ENCODE measurements around the gene PTPN4. TPM values are rescaled to one million over a fixed set of nuclear protein-coding genes. Genes with fewer than 3 reads are reported as not detected.

PTPN4 gene
- total RNA-seq, 2 experiments from 2014 or later = 26.5 to 34.1 TPM

DNA sequence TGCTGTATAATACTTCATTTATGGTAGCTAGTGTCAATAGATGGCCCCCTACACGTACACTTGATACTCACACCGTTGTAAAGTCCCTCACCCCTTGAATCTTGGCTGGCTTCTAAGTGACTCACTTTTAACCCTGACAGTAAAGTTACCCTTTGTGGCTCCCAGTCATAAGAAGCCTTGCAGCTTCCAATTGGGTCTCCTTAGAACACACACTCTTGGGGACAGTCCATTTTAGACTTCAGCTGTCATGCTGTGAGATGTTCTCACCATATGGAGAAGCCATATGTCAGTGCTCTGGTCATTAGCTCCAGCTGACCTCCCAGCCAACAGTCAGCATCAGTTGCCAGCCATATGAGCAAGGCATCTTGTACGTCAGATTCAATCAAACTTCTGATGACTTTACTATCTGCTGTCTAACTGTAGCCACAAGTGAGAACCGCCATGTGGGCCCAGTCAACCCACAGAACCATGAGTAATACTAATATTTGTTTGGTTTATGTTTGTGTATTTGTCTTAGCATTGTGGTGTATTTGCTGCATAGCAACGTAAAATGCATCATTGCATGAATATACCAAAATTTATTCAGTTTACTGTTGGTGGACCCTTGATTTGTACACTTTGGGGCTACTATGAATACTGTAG is 68.3 kb downstream of the PTPN4 start:
- POLR2A ChIA-PET = no interaction called here

DNA sequence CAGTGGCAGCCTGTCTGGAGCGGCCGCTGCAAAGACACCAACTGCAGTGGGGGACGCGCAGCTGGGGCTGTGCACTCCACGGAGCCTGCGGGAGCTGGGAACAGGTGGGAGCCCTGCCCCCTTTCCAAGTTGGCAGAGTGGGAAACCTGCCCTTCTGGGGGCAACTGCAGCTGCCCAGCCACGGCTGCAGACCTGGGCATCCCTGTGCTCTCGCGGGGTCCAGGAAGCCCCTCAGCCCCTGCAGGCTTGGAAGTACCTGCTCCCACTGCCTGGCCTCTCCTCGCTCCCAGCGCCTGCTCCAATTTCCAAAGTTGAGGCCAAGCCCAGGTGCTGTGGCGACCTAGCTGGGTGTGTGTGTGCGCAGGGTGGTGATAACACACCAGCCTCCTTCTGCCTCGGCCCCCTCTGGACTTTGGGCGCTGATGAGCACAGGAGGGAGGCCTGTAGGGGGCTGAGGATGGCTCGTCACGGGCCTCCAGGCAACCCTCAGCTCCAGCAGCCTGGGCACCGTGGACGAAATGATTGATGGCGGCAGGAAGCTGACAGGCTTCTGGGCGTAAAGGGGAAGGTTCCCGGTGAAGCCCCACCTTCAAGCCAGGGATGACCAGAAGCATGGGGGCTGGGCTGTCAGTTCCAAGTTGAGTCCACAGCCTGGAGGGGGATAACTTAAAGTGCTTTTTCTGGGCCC is 76.9 kb downstream of the PTPN4 start:
- POLR2A ChIA-PET = interaction anchor here (0.6 kb wide), 1 partner anchor 137 kb away, joined by 4 read pairs; no protein-coding TSS in a partner anchor
- CTCF ChIA-PET = no interaction called here

More for the DNA sequence above, 68.3 kb downstream of the PTPN4 start:
- CTCF ChIA-PET = interaction anchor here (1.2 kb wide), 1 partner anchor 125 kb away, joined by 3 read pairs; no protein-coding TSS in a partner anchor

DNA sequence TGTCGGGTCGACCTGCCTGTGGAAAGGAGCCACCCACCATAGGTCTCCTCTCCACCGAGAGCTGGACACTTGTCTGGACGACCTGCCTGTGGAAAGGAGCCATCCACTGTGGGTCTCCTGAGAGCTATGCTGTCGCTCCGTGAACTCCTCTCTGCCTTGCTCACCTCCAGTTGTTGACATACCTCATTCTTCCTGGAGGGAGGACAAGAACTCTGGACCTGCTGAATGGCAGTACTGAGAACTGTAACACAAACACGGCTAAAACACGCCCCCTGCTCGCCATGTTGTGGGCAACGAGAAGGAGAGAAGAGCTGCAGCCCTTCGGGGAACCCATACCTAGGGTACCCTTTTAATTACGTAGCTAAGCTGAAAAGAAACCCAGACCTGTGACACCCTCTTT is 77.6 kb downstream of the PTPN4 start:
- ChIA-PET POLR2A (interaction anchor here (0.6 kb wide), 1 partner anchor 138 kb away, joined by 4 read pairs; no protein-coding TSS in a partner anchor), CTCF (no interaction called here)

DNA sequence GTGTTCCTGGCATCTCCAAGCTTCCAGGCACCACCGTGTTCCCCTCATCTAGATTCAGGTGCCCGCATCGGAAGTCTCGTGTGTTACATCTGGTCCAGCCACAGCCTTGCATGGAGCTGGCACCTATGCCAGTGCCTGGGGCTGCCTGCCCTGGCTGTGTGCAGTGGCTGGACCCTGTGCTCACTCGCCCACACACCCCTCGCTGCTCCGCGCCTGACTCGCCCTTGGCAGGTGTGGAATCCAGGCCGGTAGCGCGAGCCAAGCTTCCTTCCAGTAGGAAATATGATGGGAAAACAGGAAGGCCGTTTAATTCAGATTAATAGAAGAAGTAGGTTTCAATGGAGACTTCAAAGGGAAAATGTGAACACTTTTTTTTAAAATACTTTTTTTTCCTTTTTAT is 78.0 kb downstream of the PTPN4 start:
- POLR2A ChIA-PET = no interaction called here
- CTCF ChIA-PET = no interaction called here

DNA sequence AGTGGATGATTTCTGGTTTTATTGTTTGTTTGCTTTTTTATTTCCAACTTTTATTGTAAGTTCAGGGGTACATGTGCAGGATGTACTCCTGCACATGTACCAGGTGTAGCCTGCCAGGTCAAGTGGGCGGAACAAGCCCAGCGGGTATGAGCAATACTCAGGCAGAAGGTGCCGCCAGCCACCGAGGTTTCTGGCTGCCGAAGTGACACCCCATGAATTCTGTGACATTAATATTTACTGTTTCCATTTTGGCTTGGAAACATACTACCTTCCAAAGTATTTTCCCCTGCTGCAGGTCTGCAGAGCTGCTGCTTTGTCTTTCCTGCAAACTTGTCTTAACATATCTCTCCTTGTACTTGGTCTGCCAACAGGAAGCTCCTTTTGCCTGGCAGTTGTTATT is 78.5 kb downstream of the PTPN4 start:
- ChIA-PET CTCF (no interaction called here), POLR2A (no interaction called here)

DNA sequence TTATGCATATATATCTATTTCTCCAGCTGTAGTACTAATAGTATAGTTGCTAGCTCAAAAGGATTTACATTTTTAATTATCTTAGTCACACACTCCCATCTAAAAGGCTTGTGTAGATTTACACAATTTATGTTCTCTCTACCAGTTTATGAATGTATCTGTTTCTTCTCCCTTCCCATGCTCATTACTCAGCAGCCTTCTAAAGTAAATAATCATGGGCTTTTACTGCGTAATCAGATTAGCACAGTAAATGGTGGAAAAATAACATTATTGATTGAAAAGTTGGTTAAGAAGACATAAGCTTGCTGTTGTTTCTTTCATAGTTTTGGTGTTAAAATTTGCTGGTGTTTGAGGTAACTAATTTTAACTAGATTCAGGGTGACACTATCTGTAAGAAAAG is 81.8 kb downstream of the PTPN4 start:
- CTCF ChIA-PET = no interaction called here
- POLR2A ChIA-PET = no interaction called here

DNA sequence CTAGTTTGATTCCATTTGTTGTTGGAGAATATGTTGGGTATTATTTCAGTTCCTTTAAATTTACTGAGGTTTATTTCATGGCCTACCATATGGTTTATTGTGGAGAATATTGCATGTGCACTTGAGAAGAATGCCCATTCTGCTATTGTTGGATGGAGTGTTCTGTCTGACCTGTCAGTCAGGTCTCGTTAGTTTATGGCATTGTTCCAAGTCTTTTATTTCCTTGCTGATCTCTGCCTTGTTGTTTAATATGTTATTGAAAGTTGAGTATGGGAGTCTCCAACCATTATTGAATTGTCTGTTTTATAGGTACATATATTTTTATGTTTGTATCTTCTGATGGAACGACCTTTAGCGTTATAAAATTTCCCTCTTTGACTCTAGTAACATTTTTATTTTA is 86.3 kb downstream of the PTPN4 start:
- ChIA-PET POLR2A (no interaction called here), CTCF (no interaction called here)

DNA sequence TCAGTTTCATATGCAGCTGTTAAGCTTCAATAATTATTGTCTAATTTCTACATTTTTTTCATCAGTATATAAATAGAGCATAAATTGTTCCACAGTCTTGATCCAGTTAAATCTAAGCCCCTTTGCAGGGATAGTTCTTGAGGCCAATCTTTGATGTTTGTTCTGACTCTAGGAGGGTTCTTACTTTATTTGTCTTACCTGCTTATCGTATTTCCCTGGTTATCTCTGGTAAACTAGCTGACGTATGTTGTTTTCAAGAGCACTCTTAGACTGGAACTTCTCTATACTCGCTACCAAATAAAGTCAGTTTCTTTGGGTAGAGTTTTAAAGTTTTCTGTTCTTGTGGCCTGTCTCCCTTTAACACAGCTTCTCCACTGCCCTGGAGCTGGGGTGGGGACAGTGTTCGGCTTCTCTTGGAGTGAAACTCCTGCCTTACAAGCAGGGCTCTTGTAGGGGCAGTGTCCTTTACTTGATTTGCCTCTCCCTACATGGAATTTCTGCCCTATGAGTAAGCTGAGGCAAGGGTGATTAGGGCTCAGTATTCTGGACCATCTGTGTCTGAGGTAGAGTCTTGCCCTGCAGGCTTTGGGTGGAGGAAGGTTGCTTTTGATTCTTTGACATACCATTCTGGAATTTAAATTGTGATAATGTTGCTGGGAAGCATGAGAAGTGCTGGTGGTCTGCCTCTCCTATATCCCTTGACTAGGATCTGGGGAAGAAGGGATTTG is 90.3 kb downstream of the PTPN4 start:
- ChIA-PET CTCF (no interaction called here), POLR2A (no interaction called here)

DNA sequence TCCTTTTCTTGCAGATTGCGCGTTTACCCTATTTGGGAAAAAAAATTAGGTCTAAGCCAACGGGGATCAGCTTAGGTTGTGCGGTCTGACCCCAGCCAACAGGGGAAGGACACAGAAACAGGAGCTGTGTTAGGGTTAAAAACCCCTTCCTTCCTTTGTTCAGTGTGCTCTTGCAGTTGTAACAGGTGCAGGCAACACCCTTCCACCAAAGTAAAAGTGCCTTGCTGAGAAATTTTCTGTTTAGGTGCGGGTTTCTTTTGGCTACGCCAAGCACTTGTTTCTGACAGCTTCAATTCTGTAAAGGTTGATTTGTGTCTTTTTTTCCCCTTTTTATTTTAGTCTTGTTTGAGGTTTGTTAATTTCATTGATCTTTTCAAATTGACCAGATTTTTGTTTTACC is 92.5 kb downstream of the PTPN4 start:
- POLR2A ChIA-PET = no interaction called here
- CTCF ChIA-PET = no interaction called here

DNA sequence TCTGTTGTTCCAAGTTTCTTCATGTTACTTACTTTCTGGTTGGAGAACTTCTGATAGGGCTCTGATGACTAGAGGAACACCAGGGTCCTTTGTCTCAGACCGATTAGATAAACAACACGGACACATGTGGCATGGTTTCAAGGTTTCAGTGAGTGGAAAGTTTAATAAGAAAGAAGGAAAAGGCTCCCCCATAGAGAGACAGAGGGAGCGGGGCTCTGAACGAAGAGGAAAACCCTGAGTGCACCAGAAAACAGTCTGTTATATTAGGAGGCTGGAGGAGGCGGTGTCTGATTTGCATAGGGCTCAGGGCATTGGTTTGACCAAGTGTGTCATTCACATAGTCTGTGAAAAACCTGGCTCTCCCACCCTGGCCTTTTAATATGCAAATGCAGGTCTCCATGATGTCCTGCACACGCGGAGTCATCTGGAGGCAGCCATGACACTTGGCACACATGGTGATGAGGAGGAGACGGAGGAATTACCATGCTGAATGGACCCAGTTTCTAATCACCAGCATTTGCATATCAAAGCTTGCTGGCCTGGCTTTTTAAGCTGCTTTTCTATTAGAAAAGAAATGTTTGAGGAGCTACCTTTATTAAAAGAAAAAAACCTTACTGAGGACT is 94.2 kb downstream of the PTPN4 start:
- ChIA-PET POLR2A (no interaction called here), CTCF (no interaction called here)

DNA sequence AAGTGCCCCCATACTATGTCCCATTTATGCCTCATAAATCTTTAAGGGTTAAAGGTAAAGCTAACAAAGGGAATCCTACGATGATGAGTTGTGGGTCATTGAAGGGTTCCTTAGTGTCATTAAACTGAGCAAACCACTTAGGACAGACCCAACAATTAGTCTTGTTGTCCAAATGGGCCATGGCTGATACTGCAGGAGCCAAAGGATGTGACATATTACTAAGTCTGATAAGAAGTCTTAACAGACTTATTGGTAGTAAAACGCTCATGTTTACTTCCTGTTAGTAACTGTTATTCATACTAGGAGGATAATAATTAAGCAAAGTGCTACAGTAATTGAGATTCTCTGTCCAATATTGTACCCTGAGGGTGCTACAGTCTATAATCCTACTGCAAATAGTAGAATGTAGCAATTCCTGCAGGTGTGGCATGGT is 96.8 kb downstream of the PTPN4 start:
- CTCF ChIA-PET = no interaction called here
- POLR2A ChIA-PET = no interaction called here

DNA sequence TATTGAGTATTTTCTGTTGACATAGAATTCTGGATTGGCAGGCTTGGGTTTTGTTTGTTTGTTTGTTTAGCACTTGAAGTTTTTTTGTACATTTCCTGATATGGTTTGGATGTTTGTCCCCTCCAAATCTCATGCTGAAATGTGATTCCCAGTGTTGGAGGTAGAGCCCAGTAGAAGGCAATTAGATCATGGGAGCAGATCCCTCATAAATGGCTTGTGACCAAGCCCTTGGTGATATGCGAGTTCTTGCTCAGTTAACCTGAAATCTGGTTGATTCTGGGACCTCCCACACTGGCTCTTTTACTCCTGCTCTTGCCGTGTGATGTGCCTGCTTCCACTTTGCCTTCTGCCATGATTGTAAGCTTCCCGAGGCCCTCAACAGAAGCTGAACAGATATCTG is 98.0 kb downstream of the PTPN4 start:
- ChIA-PET POLR2A (no interaction called here), CTCF (no interaction called here)

DNA sequence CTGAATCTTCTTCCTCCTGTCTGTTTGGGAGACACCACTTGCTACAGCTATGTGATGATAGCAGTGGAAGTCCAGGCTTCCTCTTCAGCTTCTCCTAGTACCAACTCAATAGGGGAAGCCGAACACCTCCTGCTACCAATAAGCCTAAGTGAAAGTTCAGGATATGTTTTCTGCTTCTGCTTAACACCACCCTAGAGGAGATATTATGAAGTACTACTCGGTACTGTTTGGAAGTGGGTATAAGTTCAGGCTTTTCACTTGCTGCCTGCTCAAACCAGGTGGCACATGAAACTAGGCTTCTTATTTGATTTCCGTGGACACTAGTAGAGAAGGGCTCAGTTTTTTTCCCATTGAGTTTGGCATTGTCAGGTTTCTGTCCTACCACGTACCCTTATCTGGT is 99.8 kb downstream of the PTPN4 start:
- CTCF ChIA-PET = no interaction called here

DNA sequence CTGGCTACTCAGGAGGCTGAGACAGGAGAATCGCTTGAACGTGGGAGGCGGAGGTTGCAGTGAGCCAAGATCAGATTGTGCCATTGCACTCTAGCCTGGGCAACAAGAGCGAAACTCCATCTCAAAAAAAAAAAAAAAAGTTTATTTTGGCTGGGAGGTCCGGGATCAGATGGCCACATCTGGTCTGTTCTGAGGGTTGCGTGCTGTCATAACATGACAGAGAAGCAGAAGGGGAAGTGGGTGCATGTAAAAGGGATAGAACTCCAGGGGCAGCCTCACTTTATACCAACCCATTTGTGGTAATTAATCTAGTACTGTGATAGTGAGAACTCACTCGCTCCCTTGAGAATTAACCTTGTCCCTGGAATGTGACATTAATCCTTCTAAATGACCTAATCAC is 101.2 kb downstream of the PTPN4 start:
- ChIA-PET CTCF (no interaction called here), POLR2A (no interaction called here)

More for the DNA sequence above, 99.8 kb downstream of the PTPN4 start:
- POLR2A ChIA-PET = no interaction called here

DNA sequence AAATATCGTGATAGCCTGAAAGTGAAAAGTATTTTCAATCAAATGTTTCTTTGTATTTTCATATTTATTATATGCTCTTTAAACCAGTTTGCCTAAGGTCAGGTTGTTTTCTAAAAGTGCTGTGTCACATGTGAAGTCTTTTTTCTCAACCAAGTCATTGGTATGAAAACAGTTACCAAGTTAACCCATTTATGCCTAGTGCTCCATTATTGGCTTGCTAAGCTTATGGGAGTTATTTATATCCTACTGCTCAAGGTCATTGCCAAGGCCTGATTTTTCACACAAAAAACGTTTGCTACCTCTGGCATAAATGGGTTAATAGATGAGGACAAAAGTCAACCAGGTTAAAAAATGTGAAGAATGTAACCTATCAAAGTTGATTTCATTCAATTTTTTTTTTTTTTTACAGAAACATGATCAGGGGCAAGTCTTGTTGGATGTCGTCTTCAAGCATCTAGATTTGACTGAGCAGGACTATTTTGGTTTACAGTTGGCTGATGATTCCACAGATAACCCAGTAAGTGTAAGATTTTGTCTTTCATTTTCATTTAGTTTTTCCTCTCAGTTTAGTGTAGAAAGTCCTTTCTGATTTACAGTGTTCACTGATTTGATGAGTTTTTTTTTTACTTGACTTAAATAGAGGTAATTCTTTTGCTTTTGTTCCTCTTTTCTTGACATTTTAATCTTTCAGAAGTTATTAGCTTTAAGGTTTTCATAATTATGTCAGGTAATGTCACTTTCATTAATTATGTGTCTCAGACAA is 102.6 kb downstream of the PTPN4 start:
- CTCF ChIA-PET = interaction anchor here (0.7 kb wide), 1 partner anchor 115 kb away, joined by 3 read pairs; no protein-coding TSS in a partner anchor
- POLR2A ChIA-PET = no interaction called here

DNA sequence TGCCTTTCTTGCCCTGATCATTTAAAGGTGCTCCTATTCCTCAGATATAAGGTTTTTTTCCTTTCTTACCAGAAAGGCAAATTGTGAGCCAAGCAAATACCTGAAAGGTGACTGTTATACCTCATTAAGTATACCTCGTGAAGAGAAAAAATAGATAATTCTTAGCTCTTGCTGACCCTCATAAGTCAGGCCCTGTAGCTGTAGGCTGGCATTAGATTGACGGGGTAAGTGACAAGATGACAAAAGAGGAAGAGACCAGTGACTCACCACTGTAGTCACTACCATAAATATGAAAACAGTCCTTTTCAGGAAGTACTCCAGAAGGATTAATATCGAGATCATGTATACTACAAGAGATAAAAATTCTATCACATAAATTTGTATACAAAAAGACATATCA is 104.6 kb downstream of the PTPN4 start:
- ChIA-PET POLR2A (no interaction called here), CTCF (no interaction called here)

DNA sequence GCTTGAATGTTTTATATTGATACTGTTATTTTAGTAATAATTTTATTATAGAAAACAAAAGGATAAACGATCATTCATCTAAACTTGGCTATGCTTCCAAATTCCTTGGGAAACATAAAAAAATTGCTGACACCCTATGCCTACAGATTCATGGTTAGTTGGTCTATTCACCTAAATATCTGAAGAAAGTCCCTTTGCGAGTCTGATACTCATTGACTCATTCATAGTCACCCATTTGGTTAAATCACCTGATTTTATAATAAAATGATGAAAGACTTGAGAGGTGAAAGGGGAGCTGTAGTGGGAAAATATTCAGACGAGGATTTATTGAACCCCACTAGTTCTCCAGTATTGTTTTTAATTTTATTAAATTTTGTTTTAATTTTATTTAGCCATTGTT is 112.0 kb downstream of the PTPN4 start:
- ChIA-PET CTCF (no interaction called here), POLR2A (no interaction called here)

DNA sequence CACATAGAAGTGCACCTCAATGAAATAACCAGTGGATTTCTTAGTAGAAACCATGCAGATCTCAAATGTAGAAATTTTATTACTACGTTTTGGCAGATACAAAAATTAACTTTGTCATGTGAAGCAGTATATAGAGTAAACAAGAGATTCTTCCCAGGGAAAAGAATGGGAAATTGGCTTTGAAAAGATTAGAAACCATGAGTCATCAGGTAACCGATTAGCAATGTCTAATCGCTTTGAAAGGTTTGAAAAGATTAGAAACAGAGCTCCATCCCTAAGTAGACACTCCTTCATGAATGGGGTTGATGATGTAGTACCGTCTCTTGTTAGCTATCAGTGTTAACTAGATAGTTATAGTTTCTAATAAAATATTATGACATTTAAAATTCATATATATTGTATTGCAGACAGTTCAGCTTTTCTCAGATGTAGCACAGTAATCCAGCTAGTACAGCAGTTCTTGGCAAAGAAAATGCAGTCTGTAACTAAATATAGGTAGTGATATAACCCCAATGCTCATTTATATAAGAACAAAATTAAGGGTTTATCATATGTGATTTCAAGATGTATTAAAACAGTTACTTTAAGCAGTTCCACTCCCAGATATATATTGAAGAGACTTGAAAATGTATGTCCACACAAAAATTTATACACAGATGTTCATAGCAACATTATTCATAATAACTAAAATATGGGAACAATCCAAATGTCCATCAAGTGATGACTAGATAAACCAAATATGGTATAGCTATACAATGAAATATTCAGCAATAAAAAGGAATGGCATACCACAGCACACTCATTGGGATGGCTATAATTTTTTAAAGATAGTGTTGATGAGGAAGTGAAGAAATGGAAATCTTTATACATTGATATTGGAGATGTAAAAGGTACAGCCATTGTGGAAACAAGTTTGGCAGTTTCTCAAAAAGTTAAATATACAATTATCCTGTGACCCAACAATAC is 113.9 kb downstream of the PTPN4 start:
- CTCF ChIA-PET = no interaction called here
- POLR2A ChIA-PET = no interaction called here

DNA sequence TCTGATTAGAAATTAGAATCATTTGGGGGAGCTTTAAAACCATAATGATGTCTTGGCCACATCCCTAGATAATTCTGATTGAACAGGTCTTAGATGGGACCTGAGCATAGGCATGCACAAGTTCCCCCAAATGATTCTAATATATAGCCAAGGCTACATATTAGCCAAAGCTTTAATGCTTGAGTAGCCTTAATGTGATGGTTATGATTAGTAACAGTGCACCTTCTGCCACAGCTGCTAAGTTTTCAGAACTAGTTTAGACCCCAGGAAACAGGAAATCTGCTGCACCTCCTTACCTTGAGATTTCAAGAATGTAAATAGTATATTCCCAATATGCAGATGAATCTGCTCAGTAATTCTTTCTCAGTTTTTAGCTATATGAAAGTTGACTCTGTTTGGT is 119.8 kb downstream of the PTPN4 start:
- ChIA-PET POLR2A (no interaction called here), CTCF (interaction anchor here (0.6 kb wide), 1 partner anchor 1838 kb away, joined by 3 read pairs; no protein-coding TSS in a partner anchor)

All from activated CD8-positive, alpha-beta memory T cell treated with anti-CD3 and anti-CD28 coated beads for 36 hours (primary cell).